Measurements from ENCODE around the gene GALNS.
"Not testable (repeated sequence)": the region's sequence is repeated elsewhere in the genome, so short reads cannot be mapped to it uniquely, and the experiment has no call there.

The GALNS gene

GRCh38 chr16:88780142-88781062, 76.3 kb downstream of the GALNS start:
- no peak for DNase-seq

- no peak for DNase-seq
These were observed 77.2 kb downstream of the GALNS start for GRCh38 chr16:88779406-88780141.

GRCh38 chr16:88778541-88779065, 78.1 kb downstream of the GALNS start:
- DNase-seq: no peak

GRCh38 chr16:88778271-88778525, 78.5 kb downstream of the GALNS start:
- no peak for DNase-seq

GRCh38 chr16:88777471-88778270, 79.1 kb downstream of the GALNS start:
- no peak for DNase-seq

GRCh38 chr16:88775825-88776224, 80.9 kb downstream of the GALNS start:
- DNase-seq: no peak

- DNase-seq: no peak
These were observed 82.0 kb downstream of the GALNS start for GRCh38 chr16:88774544-88775393.

- peak; percentile 45 for DNase-seq
These were observed 82.9 kb downstream of the GALNS start for GRCh38 chr16:88773812-88774291.

GRCh38 chr16:88772871-88773811, 83.6 kb downstream of the GALNS start:
- peak; percentile 96 for DNase-seq

GRCh38 chr16:88771781-88772180, 85.0 kb downstream of the GALNS start:
- not testable (repeated sequence) for DNase-seq

GRCh38 chr16:88771294-88771772, 85.4 kb downstream of the GALNS start:
- DNase-seq: no peak

GRCh38 chr16:88770461-88771293, 86.1 kb downstream of the GALNS start:
- peak; percentile 82 for DNase-seq

GRCh38 chr16:88769617-88770460, 86.9 kb downstream of the GALNS start:
- no peak for DNase-seq

GRCh38 chr16:88768071-88768783, 88.5 kb downstream of the GALNS start:
- DNase-seq: no peak

- DNase-seq: no peak
These were observed 89.1 kb downstream of the GALNS start for GRCh38 chr16:88767546-88768070.

GRCh38 chr16:88766975-88767374, 89.8 kb downstream of the GALNS start:
- DNase-seq: no peak

GRCh38 chr16:88764913-88765349, 91.8 kb downstream of the GALNS start:
- DNase-seq: no peak
